HG03196 (cell line): ENCODE results near the gene MACROD1.
A peak's percentile ranks its signal among the peaks of the same experiment; 100 is the strongest.

Experiments used
- ATAC-seq: cut with Tn5 transposase; IDR thresholded peaks from one replicate; pipeline ENCODE4 v1.9.1; 2021; ENCODE audit not compliant: unreplicated experiment

MACROD1 gene

DNA sequence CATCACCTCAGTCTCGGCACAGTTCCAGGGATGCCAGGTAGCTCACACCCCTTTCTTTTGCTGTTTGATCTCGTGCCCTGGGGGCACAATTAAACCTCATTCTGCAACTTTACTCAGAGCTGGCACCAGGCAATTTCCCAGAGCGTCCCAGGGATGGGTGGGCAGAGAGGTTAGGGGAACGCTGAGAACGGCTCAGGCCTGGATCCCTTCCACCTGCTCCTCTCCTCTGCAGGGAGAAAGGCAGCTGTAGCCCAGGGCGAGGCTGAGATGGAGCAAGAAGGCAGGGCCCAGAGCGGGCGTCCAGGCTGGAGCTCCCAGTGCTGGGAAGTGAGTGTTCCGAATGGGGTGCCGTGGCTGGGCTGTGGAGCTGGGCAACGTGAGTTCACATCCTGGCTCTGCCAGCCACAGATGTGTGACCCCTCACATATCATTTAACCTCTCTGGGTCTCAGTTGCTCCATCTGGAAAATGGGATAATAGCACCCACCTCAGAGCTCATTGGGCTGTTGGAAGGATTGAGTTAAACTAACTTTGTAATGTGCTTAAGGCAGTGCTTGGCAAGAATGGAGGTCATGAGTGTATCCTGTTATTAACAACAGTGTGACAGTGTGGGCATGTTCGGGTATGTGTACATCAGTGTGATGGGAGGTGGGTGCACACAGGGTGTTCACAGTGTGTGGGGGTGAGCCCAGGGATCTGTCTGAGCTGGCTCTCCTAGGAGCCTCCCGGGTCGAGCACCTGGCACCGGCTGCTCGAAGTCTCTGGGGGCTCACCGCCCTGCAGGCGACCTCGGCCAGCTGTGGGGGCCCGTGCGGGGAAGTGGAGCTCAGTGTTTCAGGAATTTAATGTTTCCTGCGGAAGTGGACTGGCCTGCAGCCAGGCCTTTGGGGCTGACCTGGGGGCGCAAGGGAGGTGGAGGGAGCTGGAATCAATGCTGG, 164.2 kb downstream of the MACROD1 start:
- ATAC-seq: no peak

GRCh38 chr11:64000740-64001483, 165.0 kb downstream of the MACROD1 start:
- ATAC-seq: no peak

GRCh38 chr11:64000026-64000739, 165.7 kb downstream of the MACROD1 start:
- ATAC-seq: no peak

DNA sequence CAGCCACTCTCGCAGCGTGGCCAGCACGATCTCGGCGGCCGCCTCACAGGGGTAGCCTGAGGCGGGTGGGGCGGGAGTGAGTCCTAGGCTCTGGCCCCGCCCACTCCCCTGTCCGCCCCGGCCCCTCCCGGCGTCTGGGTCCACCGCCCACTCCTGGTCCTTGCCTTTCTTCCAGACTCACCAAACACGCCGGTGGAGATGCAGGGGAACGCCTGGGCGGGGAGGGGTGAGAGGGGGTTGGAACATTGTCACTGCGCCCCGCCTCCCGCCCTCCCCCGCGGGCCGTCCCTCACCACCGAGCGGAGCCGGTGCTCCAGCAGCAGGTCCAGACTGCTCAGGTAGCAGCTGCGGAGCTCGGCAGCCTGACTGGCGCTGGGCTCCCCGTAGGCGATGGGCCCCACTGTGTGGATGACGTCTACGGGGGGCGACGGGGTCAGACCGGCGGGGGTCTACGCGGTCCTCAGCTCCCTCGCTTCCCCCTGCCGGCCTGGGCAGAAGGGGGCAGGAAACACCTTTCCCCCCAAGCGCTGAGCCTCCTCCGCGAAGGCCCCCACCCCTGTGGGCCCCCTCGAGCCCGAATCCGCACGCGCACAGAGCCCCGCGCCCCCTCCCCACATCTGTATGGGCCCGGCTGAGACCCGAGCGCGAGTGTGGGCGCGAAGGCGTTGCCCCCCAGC, 166.4 kb downstream of the MACROD1 start:
- no peak for ATAC-seq

GRCh38 chr11:63998558-63999348, 167.2 kb downstream of the MACROD1 start:
- no peak for ATAC-seq

GRCh38 chr11:63997801-63998337, 168.0 kb downstream of the MACROD1 start:
- no peak for ATAC-seq

DNA sequence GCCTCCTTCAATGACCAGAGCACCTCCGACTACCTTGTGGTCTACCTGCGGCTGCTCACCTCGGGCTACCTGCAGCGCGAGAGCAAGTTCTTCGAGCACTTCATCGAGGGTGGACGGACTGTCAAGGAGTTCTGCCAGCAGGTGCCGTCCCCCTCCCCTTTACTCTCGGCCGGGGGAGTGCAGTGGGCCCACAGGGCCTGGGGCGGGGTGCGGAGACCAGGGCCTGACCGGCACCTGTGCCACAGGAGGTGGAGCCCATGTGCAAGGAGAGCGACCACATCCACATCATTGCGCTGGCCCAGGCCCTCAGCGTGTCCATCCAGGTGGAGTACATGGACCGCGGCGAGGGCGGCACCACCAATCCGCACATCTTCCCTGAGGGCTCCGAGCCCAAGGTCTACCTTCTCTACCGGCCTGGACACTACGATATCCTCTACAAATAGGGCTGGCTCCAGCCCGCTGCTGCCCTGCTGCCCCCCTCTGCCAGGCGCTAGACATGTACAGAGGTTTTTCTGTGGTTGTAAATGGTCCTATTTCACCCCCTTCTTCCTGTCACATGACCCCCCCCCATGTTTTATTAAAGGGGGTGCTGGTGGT, 168.7 kb downstream of the MACROD1 start:
- ATAC-seq: no peak

GRCh38 chr11:63996512-63996911, 169.4 kb downstream of the MACROD1 start:
- ATAC-seq: no peak

DNA sequence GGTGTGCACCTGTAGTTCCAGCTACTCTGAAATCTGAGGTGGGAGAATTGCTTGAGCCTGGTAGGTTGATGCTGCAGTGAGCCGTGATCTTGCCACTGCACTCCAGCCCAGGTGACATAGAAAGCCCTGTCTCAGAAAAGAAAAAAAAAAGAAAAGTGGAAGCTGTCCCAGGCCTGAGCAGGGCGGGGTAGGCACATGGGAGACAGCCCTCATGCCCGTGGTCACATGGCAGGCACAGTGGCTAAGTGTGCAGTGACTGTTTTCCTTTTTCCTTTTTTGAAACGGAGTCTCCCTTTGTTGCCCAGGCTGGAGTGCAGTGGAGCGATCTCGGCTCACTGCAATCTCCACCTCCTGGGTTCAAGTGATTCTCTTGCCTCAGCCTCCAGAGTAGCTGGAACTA, 171.9 kb downstream of the MACROD1 start:
- ATAC-seq: no peak

DNA sequence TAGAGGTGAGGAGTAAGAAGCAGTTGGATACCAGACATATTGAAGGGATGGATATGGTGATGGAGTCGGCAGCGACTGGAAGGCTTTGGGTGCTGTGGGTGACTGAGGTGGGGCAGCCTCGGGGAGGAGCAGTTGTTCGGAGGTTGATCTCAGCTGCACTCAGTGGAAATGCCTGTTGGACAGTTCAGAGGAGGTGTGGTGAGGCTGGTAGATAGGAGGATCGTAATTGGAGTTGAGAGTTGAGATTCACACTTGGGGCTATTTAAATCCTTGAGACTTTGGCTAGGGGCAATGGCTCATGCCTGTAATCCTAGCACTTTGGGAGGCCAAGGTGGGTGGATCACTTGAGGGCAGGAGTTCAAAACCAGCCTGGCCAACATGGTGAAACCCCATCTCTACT, 172.8 kb downstream of the MACROD1 start:
- no peak for ATAC-seq

- no peak for ATAC-seq
These were observed 174.4 kb downstream of the MACROD1 start for GRCh38 chr11:63991558-63991957.

- no peak for ATAC-seq
These were observed 178.9 kb downstream of the MACROD1 start for GRCh38 chr11:63986932-63987513.

- peak; percentile 60 for ATAC-seq
These were observed 179.6 kb downstream of the MACROD1 start, which contains the start of gene OTUB1 for GRCh38 chr11:63986156-63986931. Gene OTUB1, plus strand, starts transcription at chr11:63986438. Its CDS starts 19 bp downstream, at chr11:63986457.

DNA sequence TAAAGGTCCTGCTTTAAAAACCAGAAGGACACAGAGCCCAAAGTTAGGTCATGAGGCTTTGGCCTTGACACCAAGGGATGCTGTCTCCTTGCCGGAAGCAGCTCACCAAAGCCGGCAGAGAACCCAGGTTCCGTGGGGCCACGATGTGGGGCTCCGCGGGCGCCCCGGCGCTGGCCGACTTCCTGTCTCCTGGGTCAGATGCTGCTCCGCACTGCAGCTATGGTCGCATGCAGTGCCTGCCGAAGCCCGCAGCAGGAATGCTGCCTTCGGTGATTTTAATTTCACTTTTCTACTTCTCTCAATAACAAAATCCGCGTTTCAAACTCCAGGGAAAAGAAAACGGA, 180.1 kb downstream of the MACROD1 start:
- ATAC-seq: no peak

- ATAC-seq: no peak
These were observed 186.5 kb downstream of the MACROD1 start for GRCh38 chr11:63979426-63979825.

GRCh38 chr11:63978551-63979239, 187.2 kb downstream of the MACROD1 start:
- ATAC-seq: no peak

DNA sequence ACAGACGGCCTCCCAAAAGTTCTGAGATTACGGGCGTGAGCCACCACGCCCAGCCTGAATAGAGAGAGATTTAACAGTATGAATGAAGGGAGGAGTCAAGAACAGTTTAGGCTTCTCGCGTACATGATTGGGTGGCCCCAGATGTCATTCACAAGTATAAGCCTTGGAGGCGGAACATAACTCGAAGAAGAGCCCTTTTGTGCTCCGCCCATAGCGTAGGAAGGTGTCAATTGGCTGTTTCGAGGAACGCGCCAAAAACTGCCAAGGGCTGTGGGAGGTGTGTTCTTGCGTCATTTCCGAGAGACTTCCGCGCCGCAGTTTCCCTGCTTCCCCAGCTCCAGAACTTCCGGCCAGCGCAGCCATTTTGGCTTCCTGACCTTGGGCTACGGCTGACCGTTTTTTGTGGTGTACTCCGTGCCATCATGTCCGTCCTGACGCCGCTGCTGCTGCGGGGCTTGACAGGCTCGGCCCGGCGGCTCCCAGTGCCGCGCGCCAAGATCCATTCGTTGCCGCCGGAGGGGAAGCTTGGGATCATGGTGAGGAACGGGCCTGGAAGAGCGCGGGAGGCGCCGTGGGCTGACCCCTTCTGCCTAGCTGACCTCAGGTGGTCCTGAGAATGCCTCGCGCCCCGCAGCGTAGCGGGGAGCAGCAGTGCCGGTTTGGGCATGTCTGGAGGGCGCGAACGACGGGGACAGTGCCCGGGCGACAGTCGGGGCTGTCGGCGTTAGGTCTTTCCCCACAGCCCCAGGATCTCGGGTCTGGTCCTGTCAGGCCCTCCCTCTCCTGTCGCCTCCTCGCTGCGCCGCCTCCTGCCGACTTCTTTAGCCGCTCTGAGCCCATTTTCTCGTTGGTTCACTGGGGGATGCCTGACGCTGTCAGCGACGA, 191.4 kb downstream of the MACROD1 start, which contains the start of gene COX8A:
Gene COX8A, plus strand, starts transcription at position 362 of the 885 bp plus-strand sequence. Its CDS starts 61 bp downstream, at position 423.
- peak; percentile 93 for ATAC-seq
